Aorta (tissue), 5 donors: ENCODE measurements around the gene ZBTB21. TPM values are rescaled to one million over a fixed set of nuclear protein-coding genes. Genes with fewer than 3 reads are reported as not detected.

Source experiments
- ATAC-seq: fragments of 200-7000 bp; cut with Tn5 transposase; one replicate; pipeline ENCODE4 v1.9.1; 2022; ENCODE audit warnings: moderate library complexity; ENCODE audit not compliant: low FRiP score
- DNase-seq, 2 donors: peaks; one replicate each; pipeline ENCODE4 v3.0.0-alpha.2; 2020
- H3K27ac ChIP-seq, 2 donors: one replicate each; pipeline ENCODE4 v1.5.1; 2013; ENCODE audit warnings: low read length in 2 of 2, mild to moderate bottlenecking in 2 of 2, moderate library complexity in 2 of 2, control low read depth in 1 of 2, inconsistent platforms in 1 of 2, low read depth in 1 of 2
- H3K27me3 ChIP-seq, 2 donors: one replicate each; pipeline ENCODE4 v1.6.1; 2013; ENCODE audit warnings: control low read depth in 1 of 2, low read length in 1 of 2, mild to moderate bottlenecking in 1 of 2, moderate library complexity in 1 of 2; ENCODE audit not compliant: insufficient read depth in 2 of 2, control insufficient read depth in 1 of 2
- H3K36me3 ChIP-seq, 2 donors: one replicate each; pipeline ENCODE4 v1.6.1; 2013; ENCODE audit warnings: control low read depth in 1 of 2, low read length in 1 of 2, mild to moderate bottlenecking in 1 of 2; ENCODE audit not compliant: insufficient read depth in 2 of 2, control insufficient read depth in 1 of 2
- H3K4me1 ChIP-seq, 2 donors: one replicate each; pipeline ENCODE4 v1.6.1; 2013; ENCODE audit warnings: low read length in 2 of 2, control low read depth in 1 of 2, mild to moderate bottlenecking in 1 of 2, moderate library complexity in 1 of 2; ENCODE audit not compliant: insufficient read depth in 2 of 2, control insufficient read depth in 1 of 2
- H3K4me3 ChIP-seq, 2 donors: one replicate each; pipeline ENCODE4 v1.5.1; 2013; ENCODE audit warnings: low read length in 2 of 2, control low read depth in 1 of 2, mild to moderate bottlenecking in 1 of 2
- H3K9me3 ChIP-seq: one replicate; pipeline ENCODE4 v1.6.1; 2013; ENCODE audit warnings: mild to moderate bottlenecking, low read length; ENCODE audit not compliant: control insufficient read depth
- WGBS, 2 donors: extraction: QIAGEN DNeasy Blood & Tissue Kit; methylation state at CpG; one replicate each; pipeline ENCODE4 v1.1.7; 2013; 5-methylcytosine and 5-hydroxymethylcytosine counted together
- intact Hi-C, 2 donors: fragments of 100-400 bp; cut with DNase I; formaldehyde crosslinking; loops; one replicate each; pipeline versions ENCODE4 v1.14.2 to v1.15.0; 2022
- polyA plus RNA-seq, 2 donors: library from polyadenylated mRNA; stranded (reverse); fragments of 200-250 nt; gene quantifications; one replicate each; pipeline ENCODE4 v1.2.3, GENCODE V29; 2013
- total RNA-seq, 2 donors: library from RNA; stranded (reverse); fragmentation: NEBNext Ultra II Directional; extraction: Animal tissue kit (Norgen Biotek cat#: 25700); gene quantifications; one replicate each; pipeline ENCODE4 v1.2.1, GENCODE V29; 2021
- donor health status: healthy with polysubstance abuse.
- donor health status: Bipolar disorder and iron deficiency.
- donor health status: DM: no; HTN: no; CAD: no.
- donor health status: DM: no; HTN: no; CAD: no.
- donor health status: DM: yes; HTN: yes; CAD: no.

The ZBTB21 gene
- total and polyA plus RNA-seq, 4 donors, result 3.1 to 52.8 (median 13.1) TPM

- no peaks in the 10 kb centered on the region for H3K9me3 ChIP-seq
- H3K4me3 ChIP-seq, result no peak overlapping the region
- H3K27me3 ChIP-seq, result no peaks in the 10 kb centered on the region
- H3K4me1 ChIP-seq, result no peaks in the 10 kb centered on the region
- DNase-seq, result no peak
- no peaks in the 10 kb centered on the region for H3K36me3 ChIP-seq
- 86 to 90% methylated on average over 5 to 6 of the region's 6 CpGs for WGBS, 2 donors
- no peak for ATAC-seq
- H3K27ac ChIP-seq, result no peak overlapping the region
- intact Hi-C loops, result no loop called here
These were observed 17.1 kb upstream of the ZBTB21 start for GRCh38 chr21:42027085-42027821.

GRCh38 chr21:42026082-42026435 is 15.9 kb upstream of the ZBTB21 start:
- Histone ChIP-seq H3K4me3 (no peak overlapping the region), H3K9me3 (no peaks in the 10 kb centered on the region), H3K27me3 (no peaks in the 10 kb centered on the region), H3K36me3 (no peaks in the 10 kb centered on the region), H3K4me1 (no peaks in the 10 kb centered on the region), H3K27ac (no peak overlapping the region)
- DNase-seq, result peak in 1 of 2 donors; percentile 54
- no peak for ATAC-seq
- 80 to 84% methylated on average over 9 of the region's 9 CpGs for WGBS, 2 donors
- intact Hi-C loops, result no loop called here

- H3K4me3 ChIP-seq, result no peak overlapping the region
- H3K36me3 ChIP-seq, result no peaks in the 10 kb centered on the region
- no peak overlapping the region for H3K27ac ChIP-seq
- no peaks in the 10 kb centered on the region for H3K9me3 ChIP-seq
- DNase-seq, result peak in 1 of 2 donors; percentile 60
- H3K4me1 ChIP-seq, result no peaks in the 10 kb centered on the region
- no peak for ATAC-seq
- no peaks in the 10 kb centered on the region for H3K27me3 ChIP-seq
- intact Hi-C loops, result no loop called here
- WGBS, 2 donors, result 81 to 84% methylated on average over 12 of the region's 12 CpGs
These were observed 15.4 kb upstream of the ZBTB21 start for GRCh38 chr21:42025376-42026081.

- Histone ChIP-seq H3K4me1 (no peaks in the 10 kb centered on the region), H3K4me3 (no peak overlapping the region), H3K27ac (no peak overlapping the region), H3K27me3 (no peaks in the 10 kb centered on the region), H3K36me3 (no peaks in the 10 kb centered on the region), H3K9me3 (no peaks in the 10 kb centered on the region)
- intact Hi-C loops, result no loop called here
- ATAC-seq (no peak), DNase-seq (peak in 1 of 2 donors; percentile 49)
- WGBS, 2 donors, result 98 to 99% methylated on average over 11 of the region's 11 CpGs
These were observed 12.7 kb upstream of the ZBTB21 start for GRCh38 chr21:42022906-42023305.

- Histone ChIP-seq H3K4me1 (no peaks in the 10 kb centered on the region), H3K4me3 (no peak overlapping the region), H3K9me3 (no peaks in the 10 kb centered on the region), H3K27me3 (no peaks in the 10 kb centered on the region), H3K27ac (no peak overlapping the region), H3K36me3 (no peaks in the 10 kb centered on the region)
- 64 to 76% methylated on average over 12 of the region's 12 CpGs for WGBS, 2 donors
- ATAC-seq, result peak; percentile 13
- no peak for DNase-seq
- intact Hi-C loops, result no loop called here
These were observed 11.9 kb upstream of the ZBTB21 start for GRCh38 chr21:42022091-42022430.

GRCh38 chr21:42021371-42022090 is 11.4 kb upstream of the ZBTB21 start:
- ATAC-seq, result no peak

GRCh38 chr21:42019706-42020105 is 9.5 kb upstream of the ZBTB21 start:
- H3K4me3 ChIP-seq, result no peak overlapping the region
- H3K9me3 ChIP-seq, result no peaks in the 10 kb centered on the region
- H3K4me1 ChIP-seq, result no peaks in the 10 kb centered on the region
- H3K36me3 ChIP-seq, result no peaks in the 10 kb centered on the region
- H3K27me3 ChIP-seq, result no peaks in the 10 kb centered on the region
- ATAC-seq (no peak), DNase-seq (no peak)
- 84 to 87% methylated on average over 6 of the region's 6 CpGs for WGBS, 2 donors
- intact Hi-C loops, result no loop called here
- H3K27ac ChIP-seq, result no peak overlapping the region

More at GRCh38 chr21:42021371-42022090, 11.4 kb upstream of the ZBTB21 start:
- intact Hi-C loops, result no loop called here
- Histone ChIP-seq H3K27me3 (no peaks in the 10 kb centered on the region), H3K4me3 (no peak overlapping the region), H3K27ac (no peak overlapping the region), H3K4me1 (no peaks in the 10 kb centered on the region), H3K9me3 (no peaks in the 10 kb centered on the region), H3K36me3 (no peaks in the 10 kb centered on the region)
- 78 to 83% methylated on average over 20 of the region's 20 CpGs for WGBS, 2 donors
- DNase-seq, result no peak

- Histone ChIP-seq H3K36me3 (no peaks in the 10 kb centered on the region), H3K27me3 (no peaks in the 10 kb centered on the region), H3K9me3 (no peaks in the 10 kb centered on the region), H3K4me1 (no peaks in the 10 kb centered on the region), H3K4me3 (no peak overlapping the region), H3K27ac (no peak overlapping the region)
- WGBS, 2 donors, result 86 to 90% methylated on average over 11 of the region's 11 CpGs
- intact Hi-C loops, result no loop called here
- ATAC-seq (no peak), DNase-seq (no peak)
These were observed 9.0 kb upstream of the ZBTB21 start for GRCh38 chr21:42019101-42019605.
